HG03432 (cell line): ENCODE data around the gene TREX2.

Experiments
- ATAC-seq: cut with Tn5 transposase; IDR thresholded peaks from one replicate; pipeline ENCODE4 v1.9.1; 2021; ENCODE audit warnings: mild to moderate bottlenecking, moderate library complexity; ENCODE audit not compliant: unreplicated experiment

Gene TREX2

GRCh38 chrX:153457136-153457825, 11.4 kb upstream of the TREX2 start:
- ATAC-seq: no peak

- ATAC-seq: no peak
Observed at GRCh38 chrX:153456704-153457103, 10.8 kb upstream of the TREX2 start.

DNA sequence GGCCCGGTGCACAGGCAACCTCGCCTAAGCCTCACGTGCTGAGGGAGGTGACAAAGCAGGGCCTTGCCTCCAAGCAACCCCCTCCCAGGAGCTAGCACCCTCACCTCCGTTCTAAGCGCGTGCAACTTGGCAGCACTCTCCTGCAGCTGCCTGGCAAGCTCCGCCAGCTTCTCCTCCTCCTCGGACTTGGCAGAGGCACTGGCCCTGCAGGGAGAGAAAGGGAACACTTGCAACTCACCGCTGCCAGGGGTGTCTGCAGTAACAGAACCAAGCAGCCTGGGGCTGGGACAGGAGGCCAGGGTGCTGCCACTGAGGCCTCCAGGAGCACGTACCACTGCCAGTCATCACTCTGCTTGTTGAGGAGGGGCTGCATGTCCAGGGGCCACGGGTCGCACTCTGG, 10.3 kb upstream of the TREX2 start:
- ATAC-seq: no peak

DNA sequence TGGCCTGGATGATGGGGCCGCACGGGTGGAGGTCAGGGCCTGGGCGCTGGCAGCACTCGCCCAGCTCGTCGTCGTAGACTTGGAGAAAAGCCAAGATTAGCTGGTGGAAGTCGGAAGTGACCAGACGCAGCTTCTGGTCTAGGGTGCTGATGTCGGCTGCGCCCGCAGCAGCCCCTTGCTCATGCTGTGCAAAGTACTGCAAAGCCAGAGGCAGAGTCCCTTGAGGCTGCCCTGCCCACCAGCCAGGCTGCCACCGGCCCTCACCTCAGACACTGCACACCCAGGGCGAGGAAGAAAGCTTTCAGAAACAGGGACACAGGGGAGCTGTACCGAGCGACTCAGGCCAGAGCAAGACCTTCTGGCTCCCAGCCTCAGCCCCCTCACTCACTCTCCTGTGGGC, 9.7 kb upstream of the TREX2 start:
- no peak for ATAC-seq

DNA sequence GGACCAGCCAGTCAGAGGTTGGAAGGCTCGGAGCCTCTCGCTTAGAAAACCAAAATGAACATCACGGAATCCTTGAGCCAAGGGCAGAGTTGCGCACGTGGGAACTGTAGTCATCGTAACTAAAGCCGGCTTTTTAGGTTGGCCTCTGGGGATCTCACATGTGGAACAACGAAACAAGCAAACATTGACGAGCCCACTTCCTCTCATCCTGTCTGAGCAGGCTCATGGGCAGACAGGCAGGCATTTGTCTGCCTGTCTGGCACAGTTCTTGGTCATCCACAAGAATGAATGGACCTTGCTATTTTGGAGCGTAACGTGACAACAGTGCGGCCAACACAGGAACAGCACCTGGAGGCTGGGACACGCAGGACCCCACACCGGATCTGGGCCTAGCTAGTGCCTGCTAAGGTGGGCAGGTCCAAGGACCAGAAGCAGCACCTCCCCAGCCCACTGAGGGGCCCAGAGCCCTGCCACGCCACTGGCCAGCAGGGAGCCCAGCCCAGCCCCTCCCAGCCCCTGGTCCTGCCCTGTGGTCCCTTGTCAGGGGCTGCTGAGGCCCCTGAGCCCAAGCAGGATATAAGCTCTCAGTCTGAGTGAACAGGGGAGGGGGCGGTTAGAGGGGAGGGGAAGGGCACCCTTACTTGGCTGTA, 9.2 kb upstream of the TREX2 start:
- no peak for ATAC-seq

- ATAC-seq: no peak
Observed at GRCh38 chrX:153450949-153451277, 5.1 kb upstream of the TREX2 start.

- no peak for ATAC-seq
Observed at GRCh38 chrX:153450114-153450948, 4.5 kb upstream of the TREX2 start.

- ATAC-seq: no peak
Observed at GRCh38 chrX:153449368-153450113, 3.7 kb upstream of the TREX2 start.

- no peak for ATAC-seq
Observed at GRCh38 chrX:153448556-153449367, 2.9 kb upstream of the TREX2 start.

- ATAC-seq: no peak
Observed at GRCh38 chrX:153447581-153447960, 1.7 kb upstream of the TREX2 start.

DNA sequence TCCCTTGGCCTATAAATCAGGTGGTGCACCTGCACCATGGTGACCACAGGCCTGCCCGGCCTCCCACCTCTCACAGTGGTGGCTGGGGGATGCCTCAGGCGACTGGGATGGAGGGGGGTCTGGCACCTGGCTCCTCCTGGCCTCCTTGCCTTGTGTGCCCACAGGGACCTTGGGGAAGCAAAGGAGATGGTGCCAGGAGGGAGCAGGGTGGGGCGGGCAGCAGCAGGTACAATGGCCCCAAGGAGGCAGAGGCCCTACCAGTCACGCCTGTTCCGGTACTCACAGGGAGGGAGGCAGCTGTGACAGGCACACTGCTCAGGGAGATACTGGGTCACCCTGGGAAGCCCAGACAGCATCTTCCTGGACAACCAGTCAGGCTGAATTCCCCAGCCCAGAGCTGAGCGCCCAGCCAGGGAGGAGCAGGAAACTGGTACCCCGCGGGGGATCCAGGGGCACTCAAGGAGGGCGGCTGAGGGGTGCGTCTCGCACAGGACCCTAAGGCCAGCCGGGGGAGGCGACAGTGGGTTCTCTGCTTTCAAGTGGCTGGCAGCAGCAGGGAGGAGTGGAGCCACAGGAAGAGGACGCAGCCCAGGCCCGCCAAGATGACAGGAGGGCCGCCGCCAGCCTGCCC, 1.2 kb upstream of the TREX2 start:
- ATAC-seq: no peak

DNA sequence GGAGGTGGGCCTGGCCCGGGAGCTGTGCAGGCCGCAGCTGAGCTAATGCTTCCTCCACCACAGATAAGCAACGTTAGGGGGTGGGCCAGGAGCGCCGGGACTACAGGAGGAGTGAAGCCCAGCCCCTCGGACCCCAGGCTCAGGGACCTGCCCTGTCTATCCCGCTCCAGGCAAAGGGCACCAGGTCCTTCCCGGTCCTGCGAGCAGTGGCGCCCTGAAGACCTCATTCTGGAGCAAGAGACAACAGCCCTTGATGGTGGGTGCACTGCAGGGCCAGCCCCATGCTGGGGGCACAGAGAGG, 730 bp upstream of the TREX2 start:
- no peak for ATAC-seq

GRCh38 chrX:153445106-153445855, 575 bp downstream of the TREX2 start:
- ATAC-seq: no peak

GRCh38 chrX:153444333-153445011, 1.4 kb downstream of the TREX2 start:
- no peak for ATAC-seq

DNA sequence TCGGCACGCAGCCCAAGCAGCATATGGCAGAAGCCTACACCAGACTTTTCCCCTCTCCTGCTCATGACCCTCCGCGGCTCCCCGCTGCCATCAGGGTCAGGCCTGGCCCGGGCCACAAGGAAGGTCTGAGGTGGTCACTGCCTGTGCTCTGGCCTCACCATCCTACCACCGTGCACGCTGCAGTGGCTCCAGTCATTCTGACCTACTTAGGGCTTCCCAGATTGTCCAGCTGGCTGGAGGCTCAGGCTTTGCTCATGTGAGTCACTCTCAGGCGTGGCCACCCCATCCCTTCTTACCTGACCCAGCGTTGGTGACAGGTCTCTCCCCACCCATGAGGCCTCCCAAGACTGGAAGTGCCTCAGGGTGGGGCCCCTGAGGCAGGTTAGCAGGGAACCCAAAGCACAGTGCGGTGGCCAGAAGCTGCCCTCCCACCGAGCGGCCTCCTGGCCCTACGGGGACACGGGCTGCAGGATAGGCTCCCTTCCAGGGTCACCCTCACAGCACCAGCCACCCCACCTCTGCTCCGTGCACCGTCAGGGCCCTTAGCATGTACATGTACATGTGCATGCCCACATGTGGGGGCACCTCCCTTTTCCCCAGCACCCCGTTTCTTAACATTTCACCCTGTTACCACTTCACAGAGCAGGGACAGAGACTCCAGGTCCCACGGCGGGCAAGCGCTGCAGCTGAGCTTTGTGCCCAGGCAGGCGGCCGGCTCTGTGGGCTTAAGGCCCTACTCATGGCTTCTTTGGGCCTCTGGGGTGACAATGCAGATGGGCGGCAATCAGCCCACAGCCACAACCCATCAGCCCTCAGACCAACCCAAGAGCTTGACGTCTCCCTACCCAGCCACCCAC, 2.2 kb downstream of the TREX2 start:
- no peak for ATAC-seq

- no peak for ATAC-seq
Observed at GRCh38 chrX:153442463-153442862, 3.4 kb downstream of the TREX2 start.

- no peak for ATAC-seq
Observed at GRCh38 chrX:153441981-153442380, 3.9 kb downstream of the TREX2 start.

GRCh38 chrX:153441296-153441695, 4.6 kb downstream of the TREX2 start:
- no peak for ATAC-seq
